Esophagus muscularis mucosa (tissue), 4 donors: Measurements from ENCODE around the gene TTLL4.

ENCODE experiments used
- EP300 ChIP-seq: sonication (generic); formaldehyde crosslinking; IDR thresholded peaks from one replicate; pipeline ENCODE4 v1.6.1; 2017; ENCODE audit warnings: antibody characterized with exemption
- POLR2A ChIP-seq: fragments of 450-650 bp; IDR thresholded peaks from one replicate; pipeline ENCODE4 v1.6.1; 2017; ENCODE audit warnings: antibody characterized with exemption, moderate library complexity, mild to moderate bottlenecking, low read depth
- POLR2AphosphoS5 ChIP-seq, 2 donors: sonication (generic); formaldehyde crosslinking; IDR thresholded peaks; one replicate each; pipeline ENCODE4 v1.6.1; 2017; ENCODE audit warnings: antibody characterized with exemption in 2 of 2
- TF ChIP-seq, protein P1 (sequence below), 3 experiments: fragments of 200-600 bp in 2 of 3; fragments of 450-650 bp in 1 of 3; sonication (generic) in 2 of 3; IDR thresholded peaks; one replicate each; pipeline ENCODE4 v1.5.1; 2017 to 2019; ENCODE audit warnings: antibody characterized with exemption in 3 of 3, mild to moderate bottlenecking in 2 of 3, moderate library complexity in 1 of 3

DNA sequence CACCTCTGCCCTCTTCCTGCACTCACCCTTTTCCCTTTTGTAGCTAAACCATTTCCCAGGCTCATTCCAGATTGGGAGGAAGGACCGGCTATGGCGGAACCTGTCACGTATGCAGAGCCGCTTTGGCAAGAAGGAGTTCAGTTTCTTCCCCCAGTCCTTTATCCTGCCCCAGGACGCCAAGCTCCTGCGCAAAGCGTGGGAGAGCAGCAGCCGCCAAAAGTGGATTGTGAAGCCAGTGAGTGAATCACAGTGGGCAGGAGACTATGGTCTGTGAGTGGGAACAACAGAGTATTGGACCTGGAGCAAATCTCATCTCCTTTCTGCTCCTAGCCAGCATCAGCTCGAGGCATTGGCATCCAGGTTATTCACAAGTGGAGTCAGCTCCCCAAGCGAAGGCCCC, 36.3 kb downstream of the TTLL4 start:
- TF ChIP-seq, protein P1, sequence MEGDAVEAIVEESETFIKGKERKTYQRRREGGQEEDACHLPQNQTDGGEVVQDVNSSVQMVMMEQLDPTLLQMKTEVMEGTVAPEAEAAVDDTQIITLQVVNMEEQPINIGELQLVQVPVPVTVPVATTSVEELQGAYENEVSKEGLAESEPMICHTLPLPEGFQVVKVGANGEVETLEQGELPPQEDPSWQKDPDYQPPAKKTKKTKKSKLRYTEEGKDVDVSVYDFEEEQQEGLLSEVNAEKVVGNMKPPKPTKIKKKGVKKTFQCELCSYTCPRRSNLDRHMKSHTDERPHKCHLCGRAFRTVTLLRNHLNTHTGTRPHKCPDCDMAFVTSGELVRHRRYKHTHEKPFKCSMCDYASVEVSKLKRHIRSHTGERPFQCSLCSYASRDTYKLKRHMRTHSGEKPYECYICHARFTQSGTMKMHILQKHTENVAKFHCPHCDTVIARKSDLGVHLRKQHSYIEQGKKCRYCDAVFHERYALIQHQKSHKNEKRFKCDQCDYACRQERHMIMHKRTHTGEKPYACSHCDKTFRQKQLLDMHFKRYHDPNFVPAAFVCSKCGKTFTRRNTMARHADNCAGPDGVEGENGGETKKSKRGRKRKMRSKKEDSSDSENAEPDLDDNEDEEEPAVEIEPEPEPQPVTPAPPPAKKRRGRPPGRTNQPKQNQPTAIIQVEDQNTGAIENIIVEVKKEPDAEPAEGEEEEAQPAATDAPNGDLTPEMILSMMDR (IDR thresholded peaks at IDR 0.05), result no peak
- no peak for TF ChIP-seq POLR2A
- no peak for TF ChIP-seq EP300
- no peak for TF ChIP-seq POLR2AphosphoS5 (IDR thresholded peaks at IDR 0.05)
